ENCODE results near the gene OR2C3. TPM values are rescaled to one million over a fixed set of nuclear protein-coding genes. Genes with fewer than 3 reads are reported as not detected.

OR2C3 gene
- polyA plus RNA-seq (2013), result not detected in 2 replicates

DNA sequence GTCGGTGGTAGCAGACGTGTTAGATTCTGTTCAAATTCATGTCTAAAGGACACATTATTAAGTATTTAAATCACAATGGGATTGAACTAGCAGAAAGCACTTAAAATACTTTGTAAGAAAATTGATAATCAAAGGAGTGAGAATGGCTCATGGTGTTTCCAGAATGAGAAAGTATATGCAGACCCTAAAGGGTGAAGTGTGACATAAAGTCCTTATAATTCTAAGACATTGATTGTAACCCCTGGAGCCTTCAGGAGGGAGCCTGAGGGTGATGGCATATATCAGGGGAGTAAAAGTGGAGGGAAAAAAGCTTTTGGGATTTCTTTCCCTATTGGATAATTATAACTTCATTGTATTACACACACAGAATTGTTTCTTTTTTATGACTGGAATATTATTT lies at the start of gene OR2C3:
Gene OR2C3 (minus strand): TSS at position 101 of the 400 bp plus-strand sequence. CDS start 3,929 bp downstream, outside the sequence.
- no peak within 1 kb of the TSS for H2BK120ac ChIP-seq (ENCODE audit: insufficient read depth, low read length, poor library complexity)
- H3K79me2 ChIP-seq (ENCODE audit: control insufficient read depth, insufficient read depth, low read length, poor library complexity), result no peaks in the 10 kb centered on the region
- no peak within 1 kb of the TSS for H2BK12ac ChIP-seq (ENCODE audit: low read length)
- no peak within 1 kb of the TSS for H3K14ac ChIP-seq (ENCODE audit: low read length)
- no peak within 1 kb of the TSS for H3K4ac ChIP-seq (ENCODE audit: low read depth, low read length)
- H3K27ac ChIP-seq (ENCODE audit: low read depth, low read length), result no peak within 1 kb of the TSS
- H3K79me1 ChIP-seq (ENCODE audit: low read length), result peaks cover 3% of the 10 kb centered on the region
- H3K23ac ChIP-seq (ENCODE audit: low read length), result no peak within 1 kb of the TSS
- H2AK5ac ChIP-seq (ENCODE audit: low read length), result no peak within 1 kb of the TSS
- H4K12ac ChIP-seq (ENCODE audit: low read depth, low read length), result no peak within 1 kb of the TSS
- no peak within 1 kb of the TSS for H2AFZ ChIP-seq (ENCODE audit: insufficient read depth, low read length, poor library complexity)
- H3K9ac ChIP-seq (ENCODE audit: low read length), result no peak within 1 kb of the TSS
- H3K4me2 ChIP-seq (ENCODE audit: low read length), result no peak within 1 kb of the TSS
- no peak within 1 kb of the TSS for H4K91ac ChIP-seq (ENCODE audit: low read depth, low read length)
- peaks cover 0 to 2% of the 10 kb centered on the region in 2 experiments for H3K4me1 ChIP-seq (ENCODE audit: control insufficient read depth in 1 of 2, insufficient read depth in 2 of 2, low read length in 2 of 2)
- DNase-seq, result no peak
- no CpG with 5 or more reads among the region's 2 CpGs for WGBS (ENCODE audit: extremely low coverage, insufficient coverage, insufficient read length)
- peaks cover 4% of the 10 kb centered on the region for H3K9me3 ChIP-seq (ENCODE audit: insufficient read depth, low read depth, low read length)
- no peak within 1 kb of the TSS for H4K8ac ChIP-seq (ENCODE audit: low read depth, low read length)
- no peaks in the 10 kb centered on the region for H3K27me3 ChIP-seq (ENCODE audit: insufficient read depth, low read length)
- no peak within 1 kb of the TSS for H3K18ac ChIP-seq (ENCODE audit: low read length)
- H3K4me3 ChIP-seq (ENCODE audit: low read depth, low read length), result no peak within 1 kb of the TSS
- H2BK5ac ChIP-seq (ENCODE audit: low read depth, low read length, poor library complexity), result no peak within 1 kb of the TSS
- H3K36me3 ChIP-seq (ENCODE audit: control insufficient read depth in 1 of 2, insufficient read depth in 2 of 2, low read length in 2 of 2), result no peaks in the 10 kb centered on the region

DNA sequence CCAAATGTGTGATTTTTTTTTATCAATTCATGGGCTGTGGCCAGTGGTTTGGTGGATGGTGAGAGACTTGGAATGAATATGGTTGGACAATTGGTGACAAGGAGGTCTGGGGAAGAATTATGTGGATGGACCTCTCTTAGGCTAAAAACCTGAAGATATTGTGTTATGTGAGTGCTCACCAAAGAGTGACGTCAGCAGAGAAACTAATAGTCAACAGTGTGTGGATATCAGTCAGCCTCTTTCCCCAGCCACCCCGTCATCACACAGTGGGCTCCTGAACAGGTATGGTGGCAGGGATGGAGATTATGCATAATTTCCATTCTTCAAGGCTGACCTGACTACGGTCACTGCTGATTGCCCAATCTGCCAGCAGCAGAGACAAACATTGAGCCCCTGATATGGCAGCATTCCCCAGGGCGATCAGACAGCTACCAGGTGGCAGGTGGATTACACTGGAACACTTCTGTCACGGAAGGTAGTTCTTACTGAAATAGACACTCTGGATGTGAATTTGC lies 42.8 kb upstream of the OR2C3 start:
- Histone ChIP-seq H3K79me1 (ENCODE audit: low read length) (peaks cover 4% of the 10 kb centered on the region), H4K8ac (ENCODE audit: low read depth, low read length) (no peak overlapping the region)

DNA sequence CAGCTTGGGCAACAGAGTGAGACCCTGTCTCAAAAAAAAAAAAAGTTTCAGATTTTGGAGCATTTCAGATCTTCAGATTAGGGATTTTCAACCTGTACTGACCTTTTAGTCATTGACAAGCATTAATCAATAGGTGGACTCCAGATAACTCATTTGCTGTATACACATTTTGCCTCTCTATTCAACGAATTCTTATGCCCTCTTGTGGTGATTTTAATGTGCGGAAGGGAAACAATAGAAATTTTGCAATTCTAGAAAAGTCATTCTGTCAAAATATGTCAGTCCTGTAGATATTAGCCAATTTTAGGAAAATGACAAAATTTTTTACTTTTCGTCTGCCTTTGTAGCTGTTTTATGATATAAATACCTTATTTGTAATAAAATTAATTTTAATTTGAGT lies 40.3 kb upstream of the OR2C3 start:
- Histone ChIP-seq H2BK120ac (ENCODE audit: insufficient read depth, low read length, poor library complexity) (no peak overlapping the region), H3K18ac (ENCODE audit: low read length) (no peak overlapping the region), H3K27me3 (ENCODE audit: insufficient read depth, low read length) (no peaks in the 10 kb centered on the region), H3K4ac (ENCODE audit: low read depth, low read length) (no peak overlapping the region), H4K12ac (ENCODE audit: low read depth, low read length) (no peak overlapping the region), H2AK5ac (ENCODE audit: low read length) (no peak overlapping the region), H3K9me3 (ENCODE audit: insufficient read depth, low read depth, low read length) (no peaks in the 10 kb centered on the region), H2AFZ (ENCODE audit: insufficient read depth, low read length, poor library complexity) (no peak overlapping the region), H3K36me3 (ENCODE audit: control insufficient read depth in 1 of 2, insufficient read depth in 2 of 2, low read length in 2 of 2) (peaks cover 0 to 2% of the 10 kb centered on the region in 2 experiments), H3K23ac (ENCODE audit: low read length) (no peak overlapping the region), H3K27ac (ENCODE audit: low read depth, low read length) (no peak overlapping the region), H3K4me2 (ENCODE audit: low read length) (no peak overlapping the region), H3K14ac (ENCODE audit: low read length) (no peak overlapping the region), H2BK12ac (ENCODE audit: low read length) (peak overlapping the region; percentile 61), H4K8ac (ENCODE audit: low read depth, low read length) (no peak overlapping the region), H3K79me2 (ENCODE audit: control insufficient read depth, insufficient read depth, low read length, poor library complexity) (no peaks in the 10 kb centered on the region), H2BK5ac (ENCODE audit: low read depth, low read length, poor library complexity) (peak overlapping the region; percentile 8), H3K9ac (ENCODE audit: low read length) (no peak overlapping the region), H3K4me3 (ENCODE audit: low read depth, low read length) (no peak overlapping the region), H3K79me1 (ENCODE audit: low read length) (peaks cover 11% of the 10 kb centered on the region), H4K91ac (ENCODE audit: low read depth, low read length) (no peak overlapping the region), H3K4me1 (ENCODE audit: control insufficient read depth in 1 of 2, insufficient read depth in 2 of 2, low read length in 2 of 2) (peaks cover 2 to 3% of the 10 kb centered on the region in 2 experiments)
- peak in 1 of 2 donors; percentile 86 for DNase-seq
- no CpG with 5 or more reads among the region's 3 CpGs for WGBS (ENCODE audit: extremely low coverage, insufficient coverage, insufficient read length)

More for the DNA sequence above, 42.8 kb upstream of the OR2C3 start:
- no peak overlapping the region for H2AFZ ChIP-seq (ENCODE audit: insufficient read depth, low read length, poor library complexity)
- no peak overlapping the region for H4K91ac ChIP-seq (ENCODE audit: low read depth, low read length)
- H3K27me3 ChIP-seq (ENCODE audit: insufficient read depth, low read length), result no peaks in the 10 kb centered on the region
- no peak overlapping the region for H2AK5ac ChIP-seq (ENCODE audit: low read length)
- no peak overlapping the region for H3K27ac ChIP-seq (ENCODE audit: low read depth, low read length)
- H3K36me3 ChIP-seq (ENCODE audit: control insufficient read depth in 1 of 2, insufficient read depth in 2 of 2, low read length in 2 of 2), result peaks cover 0 to 2% of the 10 kb centered on the region in 2 experiments
- no peak overlapping the region for H4K12ac ChIP-seq (ENCODE audit: low read depth, low read length)
- H3K4ac ChIP-seq (ENCODE audit: low read depth, low read length), result no peak overlapping the region
- peak overlapping the region; percentile 3 for H3K9ac ChIP-seq (ENCODE audit: low read length)
- H3K9me3 ChIP-seq (ENCODE audit: insufficient read depth, low read depth, low read length), result no peaks in the 10 kb centered on the region
- H3K18ac ChIP-seq (ENCODE audit: low read length), result no peak overlapping the region
- no peak overlapping the region for H3K14ac ChIP-seq (ENCODE audit: low read length)
- no peak overlapping the region for H3K4me2 ChIP-seq (ENCODE audit: low read length)
- DNase-seq, result peak; percentile 92 to 95
- no peak overlapping the region for H3K23ac ChIP-seq (ENCODE audit: low read length)
- whole genome bisulfite sequencing (ENCODE audit: extremely low coverage, insufficient coverage, insufficient read length), result no CpG with 5 or more reads among the region's 5 CpGs
- H3K79me2 ChIP-seq (ENCODE audit: control insufficient read depth, insufficient read depth, low read length, poor library complexity), result no peaks in the 10 kb centered on the region
- H2BK5ac ChIP-seq (ENCODE audit: low read depth, low read length, poor library complexity), result no peak overlapping the region
- peaks cover 0 to 2% of the 10 kb centered on the region in 2 experiments for H3K4me1 ChIP-seq (ENCODE audit: control insufficient read depth in 1 of 2, insufficient read depth in 2 of 2, low read length in 2 of 2)
- H2BK12ac ChIP-seq (ENCODE audit: low read length), result no peak overlapping the region
- H2BK120ac ChIP-seq (ENCODE audit: insufficient read depth, low read length, poor library complexity), result no peak overlapping the region
- H3K4me3 ChIP-seq (ENCODE audit: low read depth, low read length), result no peak overlapping the region

DNA sequence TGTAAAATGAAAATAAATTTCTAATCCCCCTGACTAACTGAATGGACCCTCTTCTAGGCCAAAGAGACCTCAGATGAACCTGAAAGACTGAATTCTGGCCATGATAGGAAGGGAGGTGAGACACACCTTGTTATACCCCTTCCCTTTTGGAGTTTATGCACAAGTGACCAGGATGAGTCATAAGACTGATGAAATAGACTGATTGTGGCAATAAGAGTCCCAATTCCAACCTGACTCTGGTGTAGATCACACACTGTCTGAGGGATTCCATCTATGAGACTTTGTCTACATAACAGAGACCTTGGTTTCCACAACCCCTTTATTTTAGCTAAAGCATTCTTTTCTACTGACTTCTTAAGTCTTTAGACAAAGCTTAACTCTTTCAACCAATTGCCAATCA lies 38.4 kb upstream of the OR2C3 start:
- no peaks in the 10 kb centered on the region for H3K27me3 ChIP-seq (ENCODE audit: insufficient read depth, low read length)
- no peak overlapping the region for H3K4ac ChIP-seq (ENCODE audit: low read depth, low read length)
- H4K8ac ChIP-seq (ENCODE audit: low read depth, low read length), result no peak overlapping the region

More for the DNA sequence above, 38.4 kb upstream of the OR2C3 start:
- H3K9ac ChIP-seq (ENCODE audit: low read length), result no peak overlapping the region
- H3K4me2 ChIP-seq (ENCODE audit: low read length), result no peak overlapping the region
- no peak overlapping the region for H2AFZ ChIP-seq (ENCODE audit: insufficient read depth, low read length, poor library complexity)
- H3K4me1 ChIP-seq (ENCODE audit: control insufficient read depth in 1 of 2, insufficient read depth in 2 of 2, low read length in 2 of 2), result peaks cover 2 to 3% of the 10 kb centered on the region in 2 experiments
- peak; percentile 39 to 80 for DNase-seq
- no peak overlapping the region for H2BK5ac ChIP-seq (ENCODE audit: low read depth, low read length, poor library complexity)
- no peak overlapping the region for H4K91ac ChIP-seq (ENCODE audit: low read depth, low read length)
- no peak overlapping the region for H3K18ac ChIP-seq (ENCODE audit: low read length)
- no peak overlapping the region for H3K4me3 ChIP-seq (ENCODE audit: low read depth, low read length)
- H2BK120ac ChIP-seq (ENCODE audit: insufficient read depth, low read length, poor library complexity), result no peak overlapping the region
- H2BK12ac ChIP-seq (ENCODE audit: low read length), result no peak overlapping the region
- H3K9me3 ChIP-seq (ENCODE audit: insufficient read depth, low read depth, low read length), result no peaks in the 10 kb centered on the region
- no peak overlapping the region for H2AK5ac ChIP-seq (ENCODE audit: low read length)
- H3K79me1 ChIP-seq (ENCODE audit: low read length), result peaks cover 11% of the 10 kb centered on the region
- no peak overlapping the region for H3K23ac ChIP-seq (ENCODE audit: low read length)
- H4K12ac ChIP-seq (ENCODE audit: low read depth, low read length), result no peak overlapping the region
- no peak overlapping the region for H3K14ac ChIP-seq (ENCODE audit: low read length)
- peaks cover 0 to 2% of the 10 kb centered on the region in 2 experiments for H3K36me3 ChIP-seq (ENCODE audit: control insufficient read depth in 1 of 2, insufficient read depth in 2 of 2, low read length in 2 of 2)
- no peaks in the 10 kb centered on the region for H3K79me2 ChIP-seq (ENCODE audit: control insufficient read depth, insufficient read depth, low read length, poor library complexity)
- H3K27ac ChIP-seq (ENCODE audit: low read depth, low read length), result peak overlapping the region; percentile 36
